Parathyroid adenoma (tissue), 2 donors: ENCODE data around the gene TMEM33.

Experiments used
- H2AFZ ChIP-seq: fragments of 300-600 bp; sonication (generic); one replicate; pipeline ENCODE4 v1.7.0; 2017; ENCODE audit warnings: antibody characterized with exemption, mild to moderate bottlenecking
- H3K27ac ChIP-seq: fragments of 300-600 bp; sonication (generic); one replicate; pipeline ENCODE4 v1.7.0; 2017
- H3K27me3 ChIP-seq: fragments of 300-600 bp; sonication (generic); one replicate; pipeline ENCODE4 v1.7.0; 2017; ENCODE audit warnings: low read length; ENCODE audit not compliant: control insufficient read depth, insufficient read depth
- H3K36me3 ChIP-seq: fragments of 300-600 bp; sonication (generic); one replicate; pipeline ENCODE4 v1.7.0; 2017; ENCODE audit warnings: low read length; ENCODE audit not compliant: control insufficient read depth, insufficient read depth
- H3K4me1 ChIP-seq: fragments of 300-600 bp; sonication (generic); one replicate; pipeline ENCODE4 v1.7.0; 2017; ENCODE audit warnings: control low read depth
- H3K4me2 ChIP-seq: fragments of 300-600 bp; sonication (generic); one replicate; pipeline ENCODE4 v1.7.0; 2017; ENCODE audit warnings: low read length
- H3K4me3 ChIP-seq: fragments of 300-600 bp; sonication (generic); one replicate; pipeline ENCODE4 v1.7.0; 2017; ENCODE audit warnings: low read depth, low read length
- H3K79me2 ChIP-seq: fragments of 300-600 bp; sonication (generic); one replicate; pipeline ENCODE4 v1.7.0; 2017; ENCODE audit warnings: control low read depth
- H3K9ac ChIP-seq: fragments of 300-600 bp; sonication (generic); one replicate; pipeline ENCODE4 v1.7.0; 2017; ENCODE audit warnings: mild to moderate bottlenecking
- H3K9me3 ChIP-seq: fragments of 300-600 bp; sonication (generic); one replicate; pipeline ENCODE4 v1.7.0; 2017; ENCODE audit warnings: low read length; ENCODE audit not compliant: control insufficient read depth
- CTCF ChIP-seq: fragments of 300-600 bp; sonication (generic); IDR thresholded peaks from one replicate; pipeline ENCODE4 v1.7.0; 2017; ENCODE audit warnings: antibody characterized with exemption, mild to moderate bottlenecking
- donor health status: primary hyperparathyroidism.

The TMEM33 gene

DNA sequence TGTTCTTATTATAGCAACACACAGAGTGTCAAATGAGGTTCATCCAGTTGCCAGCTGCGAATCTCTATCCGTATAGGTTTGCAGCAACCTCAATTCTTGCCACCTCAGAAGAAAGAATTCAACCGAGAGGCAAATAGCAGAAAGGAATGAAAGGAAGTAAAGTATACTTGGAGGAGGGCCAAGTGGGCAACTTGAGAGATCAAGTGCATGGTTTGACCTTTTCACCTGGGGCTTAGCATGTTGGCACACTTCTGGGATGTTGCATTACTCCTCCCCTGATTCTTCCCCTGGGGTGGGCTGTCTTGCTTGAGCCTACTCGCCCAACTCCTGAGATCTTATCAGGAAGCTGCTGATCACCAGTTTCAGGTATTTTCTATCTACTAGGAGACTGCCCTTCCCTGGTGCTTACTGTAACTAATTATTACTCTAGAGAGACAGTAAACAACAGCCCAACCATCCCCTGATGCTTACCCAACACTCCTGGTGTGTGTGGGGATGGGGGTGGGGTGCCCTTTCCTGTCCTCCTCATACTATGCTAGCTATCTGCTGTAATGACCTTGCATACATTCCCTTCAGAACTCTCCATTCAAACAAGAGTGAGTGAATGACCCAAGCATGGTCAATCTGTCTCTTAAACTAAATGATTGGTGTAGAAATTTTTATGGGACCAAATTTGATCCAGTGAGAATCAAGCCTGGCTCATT lies 7.3 kb upstream of the TMEM33 start:
- Histone ChIP-seq H3K79me2 (no peaks in the 10 kb centered on the region), H2AFZ (no peak overlapping the region), H3K27ac (no peak overlapping the region), H3K27me3 (no peaks in the 10 kb centered on the region), H3K4me3 (no peak overlapping the region), H3K4me1 (no peaks in the 10 kb centered on the region), H3K4me2 (peak overlapping the region; percentile 20), H3K9me3 (no peaks in the 10 kb centered on the region), H3K36me3 (no peaks in the 10 kb centered on the region), H3K9ac (no peak overlapping the region)
- TF ChIP-seq CTCF, result no peak

- no peaks in the 10 kb centered on the region for H3K27me3 ChIP-seq
- H3K36me3 ChIP-seq, result no peaks in the 10 kb centered on the region
- TF ChIP-seq CTCF, result no peak
- H3K4me3 ChIP-seq, result no peak overlapping the region
- no peak overlapping the region for H3K27ac ChIP-seq
- H3K4me1 ChIP-seq, result no peaks in the 10 kb centered on the region
- no peak overlapping the region for H2AFZ ChIP-seq
- no peak overlapping the region for H3K4me2 ChIP-seq
- H3K79me2 ChIP-seq, result peaks cover 5% of the 10 kb centered on the region
- H3K9me3 ChIP-seq, result no peaks in the 10 kb centered on the region
- H3K9ac ChIP-seq, result no peak overlapping the region
Observed at GRCh38 chr4:41930139-41930831, 4.9 kb upstream of the TMEM33 start.

DNA sequence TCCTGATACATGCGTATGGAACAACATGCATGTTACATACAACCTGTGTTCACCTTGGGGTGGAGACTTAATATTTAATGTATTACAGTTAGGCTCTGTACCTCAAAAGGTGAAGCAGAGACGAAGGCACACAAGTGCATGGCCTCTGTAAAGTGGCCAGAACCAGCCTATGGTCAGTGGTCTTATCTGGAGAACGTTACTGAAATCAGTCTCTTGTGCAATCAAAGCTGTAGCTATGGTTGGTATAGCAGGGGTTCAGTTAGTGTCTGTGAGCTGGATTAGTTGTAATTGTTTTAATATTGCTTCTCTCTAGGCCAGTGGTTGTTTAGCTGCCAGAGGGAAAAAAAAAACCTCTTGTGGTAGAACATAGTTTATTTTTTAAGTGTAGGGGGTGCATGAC lies 2.2 kb upstream of the TMEM33 start:
- H3K9ac ChIP-seq, result no peak overlapping the region
- no peaks in the 10 kb centered on the region for H3K4me1 ChIP-seq
- no peak overlapping the region for H3K4me2 ChIP-seq
- H3K4me3 ChIP-seq, result no peak overlapping the region
- no peak overlapping the region for H2AFZ ChIP-seq
- H3K9me3 ChIP-seq, result no peaks in the 10 kb centered on the region
- no peak for TF ChIP-seq CTCF
- H3K27ac ChIP-seq, result no peak overlapping the region
- H3K79me2 ChIP-seq, result peaks cover 11% of the 10 kb centered on the region
- H3K27me3 ChIP-seq, result no peaks in the 10 kb centered on the region
- H3K36me3 ChIP-seq, result no peaks in the 10 kb centered on the region

- peak overlapping the region; percentile 87 for H2AFZ ChIP-seq
- H3K4me1 ChIP-seq, result no peaks in the 10 kb centered on the region
- H3K36me3 ChIP-seq, result no peaks in the 10 kb centered on the region
- H3K9ac ChIP-seq, result no peak overlapping the region
- H3K27ac ChIP-seq, result no peak overlapping the region
- no peaks in the 10 kb centered on the region for H3K27me3 ChIP-seq
- H3K4me2 ChIP-seq, result peak overlapping the region; percentile 40
- H3K9me3 ChIP-seq, result no peaks in the 10 kb centered on the region
- H3K79me2 ChIP-seq, result peaks cover 11% of the 10 kb centered on the region
- no peak for TF ChIP-seq CTCF
- H3K4me3 ChIP-seq, result no peak overlapping the region
Observed at GRCh38 chr4:41933997-41934503, 1.2 kb upstream of the TMEM33 start.
